NCI-H1105 treated with DMSO at 0.1 percent for 48 hours (cell line): ENCODE data around the gene CNTNAP2.

ENCODE experiments used
- DNase-seq: peaks from one replicate; lab custom pipeline; 2025; lab: John Stamatoyannopoulos, UW

Gene CNTNAP2

DNA sequence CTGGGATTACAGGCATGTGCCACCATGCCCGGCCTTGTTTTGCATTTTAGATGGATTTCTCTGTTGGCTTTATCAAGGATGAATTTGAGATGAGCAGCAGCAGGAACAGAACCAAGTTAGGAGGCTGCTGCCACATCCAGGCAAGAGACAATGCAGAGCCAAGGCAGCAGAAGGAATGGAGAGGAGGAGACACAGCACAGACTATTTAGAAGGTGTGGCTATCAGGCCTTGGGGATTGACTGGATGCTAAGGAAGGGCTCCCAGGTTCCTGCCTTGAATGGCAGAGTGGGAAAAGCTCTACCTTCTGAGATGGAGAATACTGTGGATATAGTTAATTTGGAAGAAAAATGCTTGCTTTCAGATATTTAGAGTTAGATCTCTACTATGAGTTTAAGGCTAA is 1989.3 kb downstream of the CNTNAP2 start:
- DNase-seq: no peak

DNA sequence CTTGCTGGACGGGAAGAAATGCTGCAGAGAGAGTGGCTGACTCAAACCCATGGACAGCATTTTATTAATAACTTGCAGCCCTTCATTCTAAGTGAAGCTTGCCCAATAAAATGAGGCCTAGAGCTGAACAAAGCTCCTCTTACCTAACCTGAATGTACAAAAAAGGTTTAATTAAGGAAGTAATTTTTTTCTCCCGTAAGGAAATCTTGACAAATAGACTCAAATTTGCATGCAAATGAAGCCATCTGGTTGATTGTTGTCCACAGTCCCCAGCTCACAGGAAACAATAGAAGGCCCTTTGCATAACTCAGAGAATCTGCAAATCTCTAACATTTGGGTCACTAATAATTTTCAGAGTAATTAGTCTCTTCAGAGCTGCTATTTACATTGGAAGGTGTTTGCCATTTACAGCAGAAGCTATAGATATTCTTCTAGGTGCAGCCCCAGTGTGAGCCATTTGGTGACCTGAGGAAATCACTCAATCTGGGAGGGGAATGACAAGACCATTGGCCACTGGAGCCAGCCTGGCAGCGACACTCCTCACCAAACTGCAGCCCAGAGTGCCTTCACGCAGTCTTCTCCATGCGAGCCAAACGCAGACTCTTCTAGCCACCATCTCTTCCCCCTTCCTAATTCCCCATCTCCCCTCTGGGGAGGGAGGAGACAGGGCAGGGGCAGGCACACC is 1991.0 kb downstream of the CNTNAP2 start:
- DNase-seq: no peak

DNA sequence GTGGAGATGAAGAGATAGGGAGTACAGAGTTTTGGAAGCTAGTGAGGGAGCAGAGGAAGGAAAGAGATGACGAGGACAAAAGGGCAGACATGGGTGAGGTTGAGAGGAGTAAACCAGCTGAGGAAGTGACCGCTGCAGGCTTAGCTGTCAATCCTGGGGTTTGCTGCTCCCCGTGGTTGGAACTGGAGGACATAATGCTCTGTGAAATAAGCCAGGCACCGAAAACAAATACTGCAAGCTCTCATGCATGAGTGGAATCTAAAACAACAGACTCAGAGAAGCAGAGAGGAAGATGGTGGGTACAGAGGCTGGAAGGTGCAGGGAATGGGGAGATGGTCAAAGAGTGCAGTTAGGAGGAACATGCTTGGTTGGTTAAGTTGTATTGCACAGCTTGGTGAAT is 1991.8 kb downstream of the CNTNAP2 start:
- no peak for DNase-seq

DNA sequence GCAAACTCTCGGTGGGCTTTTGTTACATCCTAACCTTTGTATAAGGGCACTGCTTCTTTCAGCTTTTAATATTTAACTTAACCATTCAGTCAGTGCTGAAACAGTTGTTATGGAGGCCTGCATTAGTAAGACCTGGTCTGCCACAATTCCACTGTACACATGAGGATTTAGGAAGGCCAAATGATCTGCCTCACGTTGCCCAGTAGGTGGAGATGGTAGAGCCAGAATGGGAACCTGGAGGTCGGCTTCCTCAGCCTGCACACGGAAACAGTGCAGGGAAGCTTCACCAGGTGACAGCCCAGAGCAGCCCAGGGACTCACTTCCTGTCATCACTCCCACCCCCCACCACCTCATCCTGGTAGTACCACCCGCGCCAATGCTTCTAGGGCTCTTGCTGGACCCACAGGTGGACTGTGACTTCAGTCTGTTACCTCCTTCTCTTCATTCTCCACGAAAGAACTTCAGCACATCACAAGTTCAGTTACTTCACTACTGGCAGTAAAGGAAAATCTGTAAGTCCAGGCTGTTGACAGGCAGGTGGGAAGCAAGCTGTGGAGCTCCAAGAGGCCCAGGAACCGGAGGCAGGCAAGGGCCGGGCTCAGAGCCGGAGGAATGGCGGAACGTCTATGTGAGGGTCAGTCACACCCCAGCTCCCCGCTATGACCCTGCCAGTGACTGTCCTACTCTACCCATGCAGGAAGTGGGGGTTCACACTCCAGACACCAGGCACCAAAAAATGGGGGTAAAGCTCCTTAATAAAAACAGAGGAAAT is 1993.7 kb downstream of the CNTNAP2 start:
- DNase-seq: no peak

DNA sequence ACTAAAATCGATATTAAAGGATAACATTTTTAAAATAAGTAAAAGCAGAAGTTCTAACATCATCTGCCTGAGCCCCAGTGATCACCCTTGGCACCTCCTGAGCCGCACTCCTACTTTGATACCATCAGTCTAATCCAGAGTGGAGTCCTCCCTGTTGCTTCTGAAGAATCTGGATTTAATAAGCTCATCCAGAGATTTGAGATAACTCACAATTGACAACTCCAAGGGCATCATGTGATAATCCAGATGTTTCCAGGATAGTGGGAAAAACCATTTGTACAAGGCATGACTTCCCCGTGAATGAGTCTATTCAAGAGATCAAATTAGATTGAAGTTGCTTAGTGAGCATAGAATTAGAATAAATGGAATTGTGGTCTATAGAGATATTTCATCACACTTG is 1998.2 kb downstream of the CNTNAP2 start:
- no peak for DNase-seq

DNA sequence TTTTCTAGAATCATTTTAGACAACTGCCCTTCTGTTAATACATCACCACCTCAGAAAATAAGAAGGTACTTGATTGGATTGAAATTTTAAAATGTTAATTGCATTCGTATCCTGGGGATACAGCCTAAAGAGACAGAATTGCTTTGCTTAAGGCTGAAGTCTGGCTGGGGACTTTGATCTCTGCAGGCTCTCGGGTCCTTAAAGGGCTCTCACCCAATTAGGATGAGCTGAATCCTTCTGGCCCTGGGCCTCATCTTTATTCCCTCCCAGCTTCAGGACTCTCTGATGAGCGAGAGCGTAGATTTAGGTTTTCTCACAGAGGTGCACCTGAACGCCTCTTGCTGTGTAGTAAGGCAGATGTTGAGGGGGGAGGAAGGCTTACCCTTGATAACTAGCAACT is 1998.7 kb downstream of the CNTNAP2 start:
- DNase-seq: no peak

DNA sequence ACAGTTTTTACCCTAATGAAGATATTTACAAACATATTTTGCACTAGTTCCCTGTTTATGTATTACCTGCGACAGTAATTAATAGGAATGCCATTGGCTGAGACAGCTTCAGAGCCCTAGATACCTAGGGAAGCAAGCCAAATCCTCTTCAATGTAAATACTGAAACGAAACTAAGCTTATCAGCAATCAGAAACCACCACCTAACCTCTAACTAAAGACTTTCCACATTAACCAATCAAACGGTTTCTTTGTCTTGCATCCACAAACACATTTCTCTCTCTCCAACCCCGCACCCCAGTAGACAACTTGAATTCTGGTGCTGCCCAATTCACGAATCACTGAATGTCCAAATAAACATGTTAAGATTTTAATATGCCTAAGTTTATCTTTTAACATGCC is 1999.6 kb downstream of the CNTNAP2 start:
- no peak for DNase-seq

DNA sequence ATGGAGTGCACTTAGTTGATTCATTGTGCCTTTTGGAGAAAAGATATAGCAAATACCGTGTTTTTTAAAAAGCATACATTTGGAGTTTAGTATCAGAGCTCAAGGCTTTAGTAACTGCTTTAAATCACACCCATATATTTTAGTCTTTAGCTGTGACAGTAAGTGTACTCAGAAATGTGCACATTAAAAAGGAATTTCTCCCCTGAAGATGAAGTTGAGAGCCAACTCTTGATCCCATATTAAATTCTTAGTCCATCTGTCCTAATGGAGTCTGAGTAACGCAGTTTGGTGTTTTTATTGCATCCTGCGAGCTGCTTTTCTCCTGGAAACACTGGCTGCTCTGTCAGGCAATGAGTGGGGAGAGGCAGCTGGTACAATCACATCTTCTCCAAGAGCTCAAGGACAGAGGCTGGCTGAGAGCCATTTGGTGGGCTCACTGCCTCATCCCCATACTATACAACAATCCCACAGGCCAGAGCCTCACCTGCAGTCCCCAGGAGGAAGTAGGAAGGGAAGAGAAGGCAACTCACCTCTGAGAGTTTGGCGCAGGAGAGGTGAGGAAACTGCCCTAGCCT is 2000.3 kb downstream of the CNTNAP2 start:
- DNase-seq: peak; percentile 4

DNA sequence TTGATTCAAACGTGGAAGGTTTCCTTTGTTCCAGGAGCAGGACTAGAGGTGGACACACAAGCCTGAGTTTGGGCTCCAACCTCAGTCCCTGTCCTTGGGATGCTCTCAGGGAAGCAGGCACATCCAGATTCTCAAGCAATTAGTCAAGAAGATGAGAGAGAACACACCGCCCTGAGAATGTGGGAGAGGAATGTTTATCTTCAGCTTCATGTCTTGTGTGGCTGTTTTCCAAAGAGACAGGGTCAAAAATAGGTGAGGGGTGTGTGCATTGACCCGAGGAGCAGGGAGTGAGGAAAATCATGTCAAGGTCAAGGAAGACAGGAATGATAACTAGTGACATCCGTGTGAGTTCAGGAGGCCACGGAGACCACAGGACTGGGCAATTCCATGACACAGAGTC is 2001.8 kb downstream of the CNTNAP2 start:
- no peak for DNase-seq

DNA sequence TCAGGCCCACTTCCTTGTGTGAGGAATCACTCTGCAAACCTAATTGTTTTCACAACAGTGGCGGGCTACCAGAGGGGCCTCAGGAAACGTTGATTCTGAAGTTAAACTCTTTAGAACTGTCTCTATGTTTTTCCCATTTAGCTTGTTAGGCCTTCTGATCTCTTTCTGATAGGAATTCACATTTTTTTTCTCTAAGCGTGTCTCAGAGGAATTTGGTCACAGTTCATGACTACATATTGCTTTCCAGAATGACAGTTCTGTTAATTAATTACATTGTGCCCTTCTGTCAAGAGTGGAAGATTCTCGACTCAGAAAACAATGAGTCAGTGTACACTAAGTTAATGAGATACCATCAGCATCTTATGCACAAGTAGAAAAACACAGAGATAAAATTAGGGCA is 2004.8 kb downstream of the CNTNAP2 start:
- DNase-seq: no peak

DNA sequence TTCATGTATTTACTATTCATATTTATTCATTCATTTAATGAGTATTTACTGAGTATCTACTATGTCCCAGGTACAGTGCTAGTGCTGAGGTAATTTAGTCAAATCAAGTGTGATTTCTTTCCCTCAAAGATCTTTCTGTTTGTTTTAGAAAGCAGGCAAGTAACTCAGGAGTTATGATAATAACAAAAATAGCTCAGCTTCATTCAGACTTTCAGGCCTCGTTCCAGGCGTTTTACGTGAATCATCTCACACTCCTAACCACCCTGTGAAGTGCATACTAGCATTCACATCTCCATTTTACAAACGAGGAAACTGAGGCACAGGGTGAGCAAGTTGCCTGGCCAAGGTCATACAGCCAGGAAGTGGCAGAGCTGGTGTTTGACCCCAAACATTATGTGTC is 2005.2 kb downstream of the CNTNAP2 start:
- DNase-seq: no peak

DNA sequence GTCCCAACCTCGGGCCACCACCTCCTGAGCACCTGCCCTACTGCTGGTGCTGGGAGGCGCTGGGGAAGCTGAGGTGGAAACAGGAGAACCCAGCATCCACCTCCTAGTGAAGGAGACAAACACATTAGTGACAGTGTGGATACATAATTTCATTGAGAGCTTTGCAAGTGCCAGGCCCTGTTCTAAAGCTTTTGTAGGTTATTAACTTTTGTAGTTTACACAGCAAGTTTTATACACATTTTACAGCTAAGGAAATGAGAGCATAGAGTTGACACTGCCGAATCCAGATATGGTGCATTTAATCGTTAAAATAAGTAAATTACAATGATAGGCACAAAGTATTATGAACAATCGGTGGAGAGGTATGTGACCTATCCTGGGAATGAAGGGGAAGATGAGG is 2007.9 kb downstream of the CNTNAP2 start:
- DNase-seq: no peak

DNA sequence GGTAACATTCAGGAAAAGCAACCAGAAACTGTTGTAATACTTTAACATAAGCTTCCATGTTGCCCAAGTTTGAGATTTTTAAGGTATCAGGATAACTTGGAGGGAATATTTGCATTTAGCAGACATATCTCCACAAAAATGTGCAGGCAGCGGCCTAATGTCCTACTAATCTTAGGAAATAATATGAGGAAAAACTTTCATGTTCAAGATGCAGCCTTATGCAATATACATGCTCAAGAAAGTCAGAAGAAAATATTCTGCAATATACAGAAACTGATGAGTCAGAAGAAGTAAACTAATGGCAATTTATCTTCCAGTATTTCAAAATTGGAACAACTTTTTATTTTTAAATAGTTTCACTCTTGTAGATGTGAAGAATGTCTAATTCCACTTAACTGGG is 2010.8 kb downstream of the CNTNAP2 start:
- no peak for DNase-seq

DNA sequence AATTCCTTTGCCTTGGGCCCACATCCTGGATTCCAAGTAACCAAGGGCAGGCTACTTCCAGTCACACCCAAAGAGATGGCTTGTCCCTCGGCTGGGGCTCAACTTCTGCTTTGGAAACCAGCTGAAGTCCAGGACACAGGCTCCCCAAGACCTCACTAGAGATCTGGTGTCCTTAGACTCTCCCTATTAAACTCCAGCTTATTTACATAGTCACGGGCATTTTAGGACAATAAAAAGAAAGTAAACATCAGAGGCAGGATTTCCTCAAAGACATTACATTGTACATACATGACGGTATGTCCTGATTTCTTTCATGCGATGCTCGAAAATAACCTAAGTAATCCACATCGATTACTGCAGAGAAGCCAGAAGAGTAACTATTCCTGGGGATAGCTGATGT is 2012.4 kb downstream of the CNTNAP2 start:
- DNase-seq: no peak

DNA sequence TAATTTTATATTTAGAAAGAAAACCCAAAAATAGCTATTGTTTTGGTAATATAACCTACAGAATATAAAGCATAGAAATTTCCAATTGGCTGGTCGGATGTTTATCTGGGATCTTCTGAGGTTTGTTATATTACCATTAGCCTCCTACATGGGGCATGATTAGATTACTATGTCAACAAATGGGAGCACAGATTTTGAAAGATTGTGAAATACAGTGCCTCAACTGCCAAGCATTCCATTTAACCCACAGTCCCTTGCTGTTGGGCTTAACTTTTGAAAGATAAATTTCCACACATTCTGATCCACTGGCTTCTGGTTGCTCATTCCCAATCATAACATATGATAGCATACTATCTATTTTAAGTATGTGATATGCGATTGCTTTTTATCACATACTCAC is 2018.5 kb downstream of the CNTNAP2 start:
- no peak for DNase-seq

DNA sequence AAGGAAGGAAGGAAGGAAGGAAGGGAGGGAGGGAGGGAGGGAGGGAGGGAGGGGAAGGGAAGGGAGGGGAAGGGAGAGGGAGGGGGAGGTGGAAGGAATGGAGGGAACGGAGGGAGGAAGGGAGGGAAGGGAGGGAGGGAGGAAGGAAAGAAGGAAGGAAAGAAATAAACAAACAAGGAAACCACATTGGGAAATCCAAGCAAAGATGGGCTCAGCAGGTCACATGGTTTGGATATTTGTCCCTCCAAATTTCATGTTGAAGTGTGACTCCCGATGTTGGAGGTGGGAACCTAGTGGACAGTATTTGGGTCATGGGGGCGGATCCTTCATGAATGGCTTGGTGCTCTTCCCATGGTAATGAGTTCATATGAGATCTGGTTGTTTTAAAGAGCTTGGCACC is 2019.4 kb downstream of the CNTNAP2 start:
- no peak for DNase-seq

DNA sequence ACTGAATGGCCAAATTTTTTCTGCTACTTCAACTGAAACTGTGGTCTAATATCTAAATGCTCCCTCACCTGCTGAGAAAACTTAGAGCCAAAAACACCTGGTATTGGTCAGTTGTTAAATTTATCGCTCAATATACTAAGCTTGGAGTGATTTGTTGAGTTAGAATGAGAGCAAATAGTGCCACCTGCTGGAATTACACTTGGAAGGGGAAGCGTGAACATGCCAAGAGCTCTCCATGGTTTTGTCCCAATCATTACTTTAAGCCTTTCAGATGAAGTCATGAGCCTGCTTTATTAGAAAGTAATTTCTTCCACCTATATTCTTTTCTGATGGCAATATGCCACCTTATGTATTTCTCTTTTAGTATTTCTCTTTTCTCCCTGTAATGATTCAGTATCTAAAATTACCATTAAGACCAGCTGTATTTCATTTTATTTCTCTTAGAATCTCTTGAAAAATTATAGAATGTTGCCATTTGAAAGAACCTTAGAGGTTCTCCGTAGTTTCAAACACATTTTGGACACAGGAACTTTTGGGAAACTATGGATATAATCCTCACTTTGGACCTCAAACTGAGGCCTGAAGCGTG is 2026.2 kb downstream of the CNTNAP2 start:
- peak; percentile 73 for DNase-seq

DNA sequence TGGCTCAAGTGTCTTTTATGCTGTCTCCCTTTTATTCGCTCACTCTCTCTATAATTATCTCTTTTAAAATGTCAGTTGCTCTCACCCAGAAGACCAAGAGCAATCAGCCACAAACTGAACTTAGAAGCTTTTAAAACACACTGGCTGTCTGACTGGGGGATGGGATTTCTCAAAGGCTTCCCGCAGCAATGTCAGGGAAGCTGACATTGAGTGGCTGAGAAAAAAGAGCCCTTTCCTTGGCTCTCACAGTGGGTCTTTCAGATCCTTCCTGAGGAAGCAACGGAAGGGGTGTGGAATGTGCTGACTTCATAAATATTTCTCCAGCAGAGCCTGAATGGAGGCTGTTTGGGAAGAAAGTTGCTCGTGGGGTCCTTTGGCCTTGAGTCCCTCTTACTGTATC is 2028.2 kb downstream of the CNTNAP2 start:
- DNase-seq: no peak

DNA sequence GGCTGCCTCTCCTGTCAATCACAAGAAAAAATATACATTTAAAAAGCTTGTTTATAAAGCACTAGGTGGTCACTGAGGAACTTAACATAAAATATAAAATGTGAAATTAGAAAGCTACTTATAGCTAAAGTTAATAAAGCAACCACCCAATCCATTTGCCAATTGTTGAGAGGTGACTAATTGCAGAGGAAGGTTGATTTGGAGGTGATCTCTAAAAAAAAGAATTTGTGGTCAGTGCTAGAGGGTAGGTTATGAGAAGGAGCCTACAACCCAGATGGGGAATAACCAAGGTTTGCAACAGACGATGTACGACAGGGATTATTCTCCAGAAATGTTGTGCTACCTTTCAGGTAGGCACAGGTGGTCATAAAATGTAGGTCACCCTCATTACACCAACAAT is 2029.7 kb downstream of the CNTNAP2 start:
- DNase-seq: no peak

DNA sequence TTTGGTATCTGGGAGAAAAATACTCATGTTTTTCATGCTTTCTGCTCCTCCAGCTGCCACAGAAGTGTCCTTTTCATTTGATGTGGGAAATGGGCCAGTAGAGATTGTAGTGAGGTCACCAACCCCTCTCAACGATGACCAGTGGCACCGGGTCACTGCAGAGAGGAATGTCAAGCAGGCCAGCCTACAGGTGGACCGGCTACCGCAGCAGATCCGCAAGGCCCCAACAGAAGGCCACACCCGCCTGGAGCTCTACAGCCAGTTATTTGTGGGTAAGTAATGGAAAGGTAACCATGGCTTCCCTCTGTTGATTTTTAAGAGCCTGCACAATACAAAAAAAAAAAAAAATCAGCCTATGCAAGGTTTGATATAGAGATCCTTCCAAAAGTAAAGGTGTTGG is 2030.8 kb downstream of the CNTNAP2 start:
- DNase-seq: no peak

DNA sequence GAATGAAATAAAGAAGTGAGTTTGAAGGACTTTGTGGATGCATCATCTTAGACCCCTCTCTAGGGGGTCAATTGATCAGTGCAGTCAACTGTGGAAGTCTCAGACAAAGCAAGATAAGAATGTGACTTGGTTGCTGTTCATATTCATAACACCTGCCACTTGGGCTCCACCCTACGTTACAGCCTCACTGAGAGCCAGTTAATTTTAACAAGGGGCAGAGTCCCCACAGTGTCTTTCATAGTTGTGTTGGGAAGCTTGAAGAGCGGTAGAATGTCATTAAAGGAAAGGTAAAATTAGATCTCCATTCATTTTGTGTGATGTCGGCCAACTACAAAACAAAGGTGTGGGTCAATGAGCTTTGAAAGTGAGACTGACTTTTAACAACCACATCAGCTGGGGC is 2031.9 kb downstream of the CNTNAP2 start:
- DNase-seq: no peak

DNA sequence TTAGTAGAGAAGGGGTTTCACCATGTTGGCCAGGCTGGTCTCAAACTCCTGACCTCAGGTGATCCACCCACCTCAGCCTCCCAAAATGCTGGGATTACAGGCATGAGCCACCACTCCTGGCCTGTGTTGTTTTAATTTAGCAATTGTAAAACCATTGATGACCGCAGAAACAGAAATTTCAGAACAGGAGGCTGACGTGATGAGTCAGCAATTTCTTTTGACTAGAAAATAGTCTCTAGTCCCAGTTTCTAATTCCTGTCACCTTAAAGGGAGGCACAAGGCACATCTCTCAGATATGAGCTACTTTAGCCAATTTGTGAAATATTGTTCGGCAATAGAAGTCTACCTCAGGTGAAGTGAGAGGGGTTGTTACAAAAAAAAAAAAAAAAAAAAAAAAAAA is 2033.1 kb downstream of the CNTNAP2 start:
- no peak for DNase-seq

DNA sequence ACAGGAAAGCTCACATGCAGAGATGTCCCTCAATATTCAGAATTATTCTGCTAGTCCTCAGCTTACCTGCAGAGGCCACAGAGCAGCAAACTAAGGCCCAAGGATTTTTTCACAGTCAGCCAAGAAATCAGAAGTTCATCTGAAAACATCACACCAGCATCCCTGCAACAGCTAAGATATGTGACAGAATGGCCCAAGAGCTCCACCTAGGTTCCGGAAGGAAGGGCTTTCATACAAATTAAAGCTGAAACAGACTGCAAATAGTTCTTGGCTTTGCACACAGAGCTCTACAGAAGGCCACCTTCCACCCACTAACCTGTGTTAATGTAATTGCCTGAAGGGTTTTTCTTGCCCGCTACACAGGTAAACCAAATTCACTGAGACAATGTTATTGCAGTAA is 2035.2 kb downstream of the CNTNAP2 start:
- no peak for DNase-seq
